Measurements from ENCODE around the gene SLC6A9.

GRCh38 chr1:43947874-43948437, 83.3 kb downstream of the SLC6A9 start:
- TF ChIP-seq CTCF (IDR thresholded peaks at IDR 0.05): no peak
- no peak for TF ChIP-seq EZH2 (IDR thresholded peaks at IDR 0.05; ENCODE audit: borderline replicate concordance, insufficient read depth, low read depth, low read length, poor library complexity, severe bottlenecking)

All from B cell (primary cell).